ENCODE measurements around the gene LDHD. TPM values are rescaled to one million over a fixed set of nuclear protein-coding genes. Genes with fewer than 3 reads are reported as not detected.

The LDHD gene
- 0.65 to 0.86 TPM (median 0.66 TPM) in 3 replicates for total RNA-seq

DNA sequence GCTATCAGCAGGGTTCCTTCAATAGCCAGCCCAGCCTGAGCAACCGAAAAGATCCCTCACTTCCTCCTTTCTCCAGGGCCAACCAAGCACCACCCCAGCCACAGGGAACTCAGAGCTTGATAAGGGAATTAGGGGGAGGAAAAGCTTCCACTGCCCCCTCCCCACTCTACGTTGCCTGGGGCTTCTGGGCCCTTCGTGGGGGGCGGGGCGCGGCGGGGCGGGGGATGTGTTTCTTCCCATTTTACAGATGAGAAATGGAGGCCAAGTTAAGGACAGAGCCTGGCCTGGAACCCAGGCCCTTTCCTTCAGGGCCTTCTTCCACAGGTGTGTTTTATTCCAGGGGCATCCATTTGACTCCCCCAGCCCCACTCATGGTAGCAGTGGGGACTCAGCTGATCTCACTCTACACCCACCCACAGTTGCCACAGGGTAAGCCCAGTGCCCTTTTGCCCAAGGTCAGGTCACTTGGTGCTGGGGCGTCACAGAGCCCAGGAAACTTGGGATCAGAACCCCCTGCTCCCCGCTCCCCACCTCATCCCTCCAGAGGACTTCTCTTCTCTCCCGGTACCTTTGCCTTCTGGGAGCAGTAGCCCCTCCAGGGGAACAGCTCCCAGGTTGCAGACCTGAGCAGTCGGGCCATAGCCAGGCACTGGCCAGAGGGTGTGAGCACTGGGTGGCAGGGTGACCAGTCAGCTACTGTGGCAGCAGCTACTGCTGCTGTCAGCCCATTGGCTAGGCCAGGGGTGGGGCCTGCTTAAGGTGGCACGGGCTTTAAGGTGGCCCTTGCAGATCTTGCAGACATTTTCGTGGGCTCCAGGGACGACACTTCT is at the start of gene LDHD:
Gene LDHD (minus strand): TSS at position 700 of the 830 bp plus-strand sequence. CDS start 60 bp downstream, at position 640.
- no peak for DNase-seq (ENCODE audit: low spot score in 2 of 2, unreplicated experiment in 2 of 2)
- H3K27ac Mint-ChIP-seq = no peak within 1 kb of the TSS

DNA sequence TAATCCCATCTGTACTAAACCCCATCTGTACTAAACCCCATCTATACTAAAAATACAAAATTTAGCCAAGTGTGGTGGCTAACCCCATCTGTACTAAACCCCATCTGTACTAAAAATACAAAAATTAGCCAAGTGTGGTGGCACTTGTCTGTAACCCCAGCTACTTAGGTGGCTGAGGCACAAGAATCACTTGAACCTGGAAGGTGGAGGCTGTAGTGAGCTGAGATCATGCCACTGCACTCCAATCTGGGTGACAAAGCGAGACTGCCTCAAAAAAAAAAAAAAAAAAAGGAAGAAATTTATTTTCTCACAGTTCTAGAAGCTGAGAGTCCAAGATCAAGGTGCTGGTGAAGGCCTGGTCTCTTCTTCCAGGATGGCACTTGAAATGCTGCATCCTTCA is 43.8 kb upstream of the LDHD start:
- Mint-ChIP-seq H3K27ac (no peak overlapping the region), H3K9me3 (peaks cover 40% of the 10 kb centered on the region), H3K27me3 (ENCODE audit: low read depth) (no peaks in the 10 kb centered on the region)

More for the DNA sequence above, at the start of gene LDHD:
- TF ChIP-seq, protein P1, sequence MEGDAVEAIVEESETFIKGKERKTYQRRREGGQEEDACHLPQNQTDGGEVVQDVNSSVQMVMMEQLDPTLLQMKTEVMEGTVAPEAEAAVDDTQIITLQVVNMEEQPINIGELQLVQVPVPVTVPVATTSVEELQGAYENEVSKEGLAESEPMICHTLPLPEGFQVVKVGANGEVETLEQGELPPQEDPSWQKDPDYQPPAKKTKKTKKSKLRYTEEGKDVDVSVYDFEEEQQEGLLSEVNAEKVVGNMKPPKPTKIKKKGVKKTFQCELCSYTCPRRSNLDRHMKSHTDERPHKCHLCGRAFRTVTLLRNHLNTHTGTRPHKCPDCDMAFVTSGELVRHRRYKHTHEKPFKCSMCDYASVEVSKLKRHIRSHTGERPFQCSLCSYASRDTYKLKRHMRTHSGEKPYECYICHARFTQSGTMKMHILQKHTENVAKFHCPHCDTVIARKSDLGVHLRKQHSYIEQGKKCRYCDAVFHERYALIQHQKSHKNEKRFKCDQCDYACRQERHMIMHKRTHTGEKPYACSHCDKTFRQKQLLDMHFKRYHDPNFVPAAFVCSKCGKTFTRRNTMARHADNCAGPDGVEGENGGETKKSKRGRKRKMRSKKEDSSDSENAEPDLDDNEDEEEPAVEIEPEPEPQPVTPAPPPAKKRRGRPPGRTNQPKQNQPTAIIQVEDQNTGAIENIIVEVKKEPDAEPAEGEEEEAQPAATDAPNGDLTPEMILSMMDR (IDR thresholded peaks at IDR 0.05; ENCODE audit: unreplicated experiment) = no peak
- peaks cover 3% of the 10 kb centered on the region for H3K9me3 Mint-ChIP-seq
- peak within 1 kb of the TSS; percentile 50 for H3K4me3 Mint-ChIP-seq
- no peaks in the 10 kb centered on the region for H3K27me3 Mint-ChIP-seq (ENCODE audit: low read depth)
- no peaks in the 10 kb centered on the region for H3K36me3 Mint-ChIP-seq
- peaks cover 6% of the 10 kb centered on the region for H3K4me1 Mint-ChIP-seq

DNA sequence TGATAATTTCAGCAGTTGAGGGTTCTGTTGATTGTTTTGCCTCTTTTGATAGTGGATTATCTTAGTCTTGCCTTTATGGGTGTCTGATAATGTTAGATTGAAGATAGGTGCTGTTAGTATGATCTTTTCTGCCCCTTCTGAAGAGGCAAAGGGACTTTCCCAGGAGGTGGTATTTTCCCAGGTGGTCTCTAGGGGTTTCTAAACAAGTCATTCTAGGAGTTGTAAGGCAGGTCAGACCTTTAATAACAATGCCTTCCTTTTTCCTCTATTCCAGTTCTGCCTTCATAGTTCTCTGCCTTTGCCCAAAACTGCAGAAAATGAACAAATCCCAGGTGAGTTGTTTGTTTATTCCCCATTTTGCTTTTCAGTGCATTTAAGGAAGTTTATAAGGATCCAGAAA is 36.1 kb upstream of the LDHD start:
- Mint-ChIP-seq H3K4me1 (peaks cover 4% of the 10 kb centered on the region), H3K36me3 (peaks cover 63% of the 10 kb centered on the region), H3K4me3 (no peak overlapping the region), H3K9me3 (peaks cover 41% of the 10 kb centered on the region), H3K27ac (no peak overlapping the region), H3K27me3 (ENCODE audit: low read depth) (no peaks in the 10 kb centered on the region)
- TF ChIP-seq, protein P1 (IDR thresholded peaks at IDR 0.05; ENCODE audit: unreplicated experiment) = no peak
- DNase-seq (ENCODE audit: low spot score in 2 of 2, unreplicated experiment in 2 of 2) = no peak

More for the DNA sequence above, 43.8 kb upstream of the LDHD start:
- no peaks in the 10 kb centered on the region for H3K4me1 Mint-ChIP-seq
- H3K4me3 Mint-ChIP-seq = no peak overlapping the region
- TF ChIP-seq, protein P1 (IDR thresholded peaks at IDR 0.05; ENCODE audit: unreplicated experiment) = no peak
- peaks cover 74% of the 10 kb centered on the region for H3K36me3 Mint-ChIP-seq
- no peak for DNase-seq (ENCODE audit: low spot score in 2 of 2, unreplicated experiment in 2 of 2)

DNA sequence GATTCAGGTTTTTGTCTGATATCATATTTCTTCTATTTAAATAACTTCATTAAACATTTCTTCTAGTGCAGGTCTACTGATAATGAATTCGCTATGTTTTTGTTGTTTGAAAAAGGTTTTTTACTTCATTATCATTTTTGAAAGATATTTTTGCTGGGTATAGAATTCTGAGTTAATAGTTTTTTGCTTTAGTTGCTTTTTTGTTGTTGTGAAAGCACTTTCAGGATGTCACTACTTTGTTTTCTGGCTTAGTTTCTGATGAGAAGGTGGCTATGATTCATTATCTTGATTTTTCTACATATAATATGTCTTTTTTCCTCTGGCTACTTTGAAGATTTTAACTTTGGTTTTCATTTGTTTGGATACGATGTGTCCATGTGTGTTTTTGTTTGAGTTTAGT is 35.2 kb upstream of the LDHD start:
- H3K9me3 Mint-ChIP-seq = peaks cover 33% of the 10 kb centered on the region
- H3K27me3 Mint-ChIP-seq (ENCODE audit: low read depth) = no peaks in the 10 kb centered on the region
- H3K4me1 Mint-ChIP-seq = peaks cover 4% of the 10 kb centered on the region
- peaks cover 55% of the 10 kb centered on the region for H3K36me3 Mint-ChIP-seq
- TF ChIP-seq, protein P1 (IDR thresholded peaks at IDR 0.05; ENCODE audit: unreplicated experiment) = no peak
- no peak overlapping the region for H3K27ac Mint-ChIP-seq
- DNase-seq (ENCODE audit: low spot score in 2 of 2, unreplicated experiment in 2 of 2) = no peak
- no peak overlapping the region for H3K4me3 Mint-ChIP-seq

DNA sequence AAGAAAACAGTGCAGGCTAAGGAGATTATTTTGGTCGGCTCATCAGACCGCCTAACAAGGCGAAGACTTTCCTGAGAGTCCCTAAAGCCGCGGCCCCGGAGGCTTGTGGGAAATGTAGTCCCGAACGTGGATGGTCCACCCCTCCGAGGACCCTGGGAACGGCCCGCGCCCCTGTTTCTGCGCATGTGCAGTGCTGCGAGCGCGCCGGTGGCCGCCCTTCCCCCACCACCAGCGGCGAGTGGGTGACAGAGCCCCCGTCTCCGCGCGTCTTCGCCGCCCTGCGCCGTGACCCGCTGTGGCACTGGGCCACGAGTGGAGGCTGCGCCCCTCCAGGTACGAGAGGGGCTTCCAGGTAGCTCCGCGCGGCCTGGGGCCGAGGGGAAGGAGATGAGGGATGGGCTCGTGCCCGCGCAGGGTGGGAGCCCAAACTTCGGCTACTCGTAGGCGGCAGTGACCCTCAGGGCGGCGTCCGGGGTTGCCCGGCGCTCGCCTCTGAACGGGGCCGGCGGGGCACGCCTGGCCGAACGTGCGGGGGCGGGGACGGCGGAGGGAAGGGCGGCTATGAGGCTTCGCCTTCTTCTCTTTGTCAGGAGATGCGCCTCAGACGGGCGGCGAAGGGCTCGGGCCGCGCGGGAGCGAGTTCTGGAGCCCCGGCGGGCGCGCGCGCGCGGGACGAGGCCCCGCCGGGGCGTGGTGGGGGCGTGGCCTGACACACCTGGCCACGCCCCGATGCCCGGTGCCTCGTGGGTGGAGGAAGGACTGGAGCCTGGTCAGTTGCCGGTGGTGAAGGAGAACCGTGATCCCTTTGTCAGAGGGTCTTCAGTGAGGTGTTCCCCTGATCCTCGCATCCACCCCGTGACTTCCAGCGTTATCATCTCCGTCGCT is 32.0 kb upstream of the LDHD start, which contains the start of gene ZFP1:
Gene ZFP1 (plus strand): TSS at position 214 of the 885 bp plus-strand sequence. CDS start 4,428 bp downstream, outside the sequence.
- peaks cover 32% of the 10 kb centered on the region for H3K36me3 Mint-ChIP-seq
- peaks cover 35% of the 10 kb centered on the region for H3K9me3 Mint-ChIP-seq
- no peaks in the 10 kb centered on the region for H3K27me3 Mint-ChIP-seq (ENCODE audit: low read depth)
- peaks cover 4% of the 10 kb centered on the region for H3K4me1 Mint-ChIP-seq
- H3K27ac Mint-ChIP-seq = peak within 1 kb of the TSS; percentile 96
- H3K4me3 Mint-ChIP-seq = peak within 1 kb of the TSS; percentile 86
- peak; percentile 92 to 99 for DNase-seq (ENCODE audit: low spot score in 2 of 2, unreplicated experiment in 2 of 2)
- TF ChIP-seq, protein P1 (IDR thresholded peaks at IDR 0.05; ENCODE audit: unreplicated experiment) = no peak
